SK-N-SH treated with all-trans-retinoic acid at 6 μM for 48 hours (cell line): Measurements from ENCODE around the gene AUH.

Experiments
- ATAC-seq: fragments of 200-7000 bp; cut with Tn5 transposase; 3 replicates; pipeline ENCODE4 v1.9.1; 2020; ENCODE audit warnings: mild to moderate bottlenecking, moderate library complexity
- ARNTL ChIP-seq: fragments of 450-650 bp; formaldehyde crosslinking; IDR thresholded peaks from 2 replicates; pipeline ENCODE4 v1.5.0; 2020; ENCODE audit warnings: low read depth, mild to moderate bottlenecking, moderate library complexity, borderline replicate concordance
- BACH2 ChIP-seq: fragments of 250-450 bp; sonication (Bioruptor Pico); IDR thresholded peaks from 2 replicates; pipeline ENCODE4 v1.9.0; 2021; ENCODE audit warnings: mild to moderate bottlenecking, borderline replicate concordance
- CREB5 ChIP-seq: fragments of 250-450 bp; sonication (Bioruptor Pico); IDR thresholded peaks from 2 replicates; pipeline ENCODE4 v1.5.1; 2020; ENCODE audit warnings: low read depth, mild to moderate bottlenecking, moderate library complexity
- CSDC2 ChIP-seq: fragments of 250-450 bp; sonication (Bioruptor Pico); IDR thresholded peaks from 2 replicates; pipeline ENCODE4 v1.5.0; 2020; ENCODE audit warnings: mild to moderate bottlenecking, moderate library complexity
- CSRNP3 ChIP-seq: fragments of 250-450 bp; sonication (Bioruptor Pico); IDR thresholded peaks from 2 replicates; pipeline ENCODE4 v1.5.1; 2021; ENCODE audit warnings: mild to moderate bottlenecking, moderate library complexity
- ESRRG ChIP-seq: fragments of 250-450 bp; sonication (Bioruptor Pico); IDR thresholded peaks from 2 replicates; pipeline ENCODE4 v1.6.1; 2021; ENCODE audit warnings: mild to moderate bottlenecking
- GLIS3 ChIP-seq: fragments of 250-450 bp; sonication (Bioruptor Pico); IDR thresholded peaks from 2 replicates; pipeline ENCODE4 v1.5.0; 2020; ENCODE audit warnings: mild to moderate bottlenecking, moderate library complexity
- PATZ1 ChIP-seq: fragments of 250-450 bp; sonication (Bioruptor Pico); IDR thresholded peaks from 2 replicates; pipeline ENCODE4 v1.8.0; 2020; ENCODE audit warnings: mild to moderate bottlenecking, moderate library complexity, borderline replicate concordance
- POU6F1 ChIP-seq: fragments of 250-450 bp; sonication (Bioruptor Pico); IDR thresholded peaks from 2 replicates; pipeline ENCODE4 v1.8.0; 2021; ENCODE audit warnings: low read depth, mild to moderate bottlenecking, moderate library complexity, borderline replicate concordance
- PPARA ChIP-seq: fragments of 250-450 bp; sonication (Bioruptor Pico); IDR thresholded peaks from 2 replicates; pipeline ENCODE4 v1.5.0; 2020; ENCODE audit warnings: mild to moderate bottlenecking, borderline replicate concordance
- SNAI2 ChIP-seq: fragments of 250-450 bp; sonication (Bioruptor Pico); IDR thresholded peaks from 2 replicates; pipeline ENCODE4 v1.5.0; 2020; ENCODE audit warnings: mild to moderate bottlenecking, moderate library complexity
- TCF4 ChIP-seq: fragments of 250-450 bp; sonication (Bioruptor Pico); IDR thresholded peaks from 2 replicates; pipeline ENCODE4 v1.8.0; 2021; ENCODE audit warnings: mild to moderate bottlenecking, moderate library complexity, borderline replicate concordance
- TSHZ2 ChIP-seq: fragments of 250-450 bp; sonication (Bioruptor Pico); IDR thresholded peaks from 2 replicates; pipeline ENCODE4 v1.5.0; 2020; ENCODE audit warnings: mild to moderate bottlenecking, moderate library complexity
- ZC3H10 ChIP-seq: fragments of 250-450 bp; sonication (Bioruptor Pico); IDR thresholded peaks from 2 replicates; pipeline ENCODE4 v1.5.1; 2021; ENCODE audit warnings: mild to moderate bottlenecking, moderate library complexity
- ZFP3 ChIP-seq: fragments of 250-450 bp; sonication (Bioruptor Pico); IDR thresholded peaks from 2 replicates; pipeline ENCODE4 v1.5.0; 2020; ENCODE audit warnings: mild to moderate bottlenecking, moderate library complexity
- ZFP30 ChIP-seq: fragments of 450-650 bp; formaldehyde crosslinking; IDR thresholded peaks from 2 replicates; pipeline ENCODE4 v1.5.0; 2022; ENCODE audit warnings: mild to moderate bottlenecking, moderate library complexity
- ZNF565 ChIP-seq: fragments of 450-650 bp; formaldehyde crosslinking; conservative IDR thresholded peaks from 2 replicates; pipeline ENCODE4 v1.5.0; 2020; ENCODE audit warnings: low read depth, mild to moderate bottlenecking, moderate library complexity
- ZNF70 ChIP-seq: fragments of 450-650 bp; formaldehyde crosslinking; IDR thresholded peaks from 2 replicates; pipeline ENCODE4 v1.5.0; 2020; ENCODE audit warnings: mild to moderate bottlenecking, moderate library complexity

AUH gene

GRCh38 chr9:91206806-91207205 is 154.9 kb downstream of the AUH start:
- no peak for ATAC-seq
- no peak for TF ChIP-seq PATZ1
- no peak for TF ChIP-seq ARNTL
- no peak for TF ChIP-seq CSDC2

- ATAC-seq: no peak
- no peak for TF ChIP-seq GLIS3 (CRISPR knock-in tag)
- no peak for TF ChIP-seq POU6F1 (CRISPR knock-in tag)
- no peak for TF ChIP-seq ZNF70
Observed at GRCh38 chr9:91202736-91203283, 158.9 kb downstream of the AUH start.

- no peak for TF ChIP-seq TSHZ2 (CRISPR knock-in tag)
- TF ChIP-seq CREB5 (CRISPR knock-in tag): no peak
- no peak for TF ChIP-seq ZNF565 (CRISPR knock-in tag)
- TF ChIP-seq CSDC2: no peak
- no peak for TF ChIP-seq ZNF70
- TF ChIP-seq PATZ1: no peak
- no peak for TF ChIP-seq ZFP3 (CRISPR knock-in tag)
- no peak for TF ChIP-seq SNAI2 (CRISPR knock-in tag)
- no peak for TF ChIP-seq TCF4 (CRISPR knock-in tag)
- no peak for TF ChIP-seq CSRNP3 (CRISPR knock-in tag)
- TF ChIP-seq ZC3H10 (CRISPR knock-in tag): no peak
- TF ChIP-seq ESRRG (CRISPR knock-in tag): no peak
- TF ChIP-seq GLIS3 (CRISPR knock-in tag): no peak
- no peak for TF ChIP-seq POU6F1 (CRISPR knock-in tag)
- no peak for TF ChIP-seq BACH2
- TF ChIP-seq ZFP30 (CRISPR knock-in tag): no peak
- TF ChIP-seq PPARA (CRISPR knock-in tag): no peak
- no peak for ATAC-seq
Observed at GRCh38 chr9:91200692-91201336, 160.9 kb downstream of the AUH start.
